K562 (cell line): ENCODE data around the gene ADK. TPM values are rescaled to one million over a fixed set of nuclear protein-coding genes. Genes with fewer than 3 reads are reported as not detected.

ENCODE experiments used
- AFF4 ChIP-seq: sonication (generic); formaldehyde crosslinking; IDR thresholded peaks from 2 replicates; pipeline ENCODE4 v1.8.0; 2023; ENCODE audit warnings: mild to moderate bottlenecking, missing genetic modification reagents
- ARID2 ChIP-seq: fragments of 450-650 bp; IDR thresholded peaks from 2 replicates; pipeline ENCODE4 v1.6.1; 2017; ENCODE audit warnings: antibody characterized with exemption, mild to moderate bottlenecking
- CEBPB ChIP-seq: fragments of 450-650 bp; IDR thresholded peaks from 2 replicates; pipeline ENCODE4 v1.6.1; 2016; ENCODE audit warnings: missing genetic modification characterization, missing compliant biosample characterization
- CGGBP1 ChIP-seq: fragments of 250-450 bp; sonication (Bioruptor Pico); IDR thresholded peaks from 2 replicates; pipeline ENCODE4 v1.9.0; 2021; ENCODE audit warnings: mild to moderate bottlenecking
- E2F4 ChIP-seq: sonication (generic); formaldehyde crosslinking; IDR thresholded peaks from 2 replicates; pipeline ENCODE4 v1.8.0; 2022; ENCODE audit warnings: mild to moderate bottlenecking, low read depth, missing genetic modification reagents
- HDAC1 ChIP-seq, 2 experiments: fragments of 450-650 bp; IDR thresholded peaks; 2 replicates each; pipeline ENCODE4 v1.6.1; 2016 to 2017; ENCODE audit warnings: inconsistent platforms in 1 of 2, mild to moderate bottlenecking in 1 of 2, moderate library complexity in 1 of 2
- HES1 ChIP-seq: fragments of 450-650 bp; IDR thresholded peaks from 2 replicates; pipeline ENCODE4 v1.6.1; 2016; ENCODE audit warnings: low read depth, mild to moderate bottlenecking, moderate library complexity
- KAT2B ChIP-seq: IDR thresholded peaks from one replicate; pipeline ENCODE4 v1.6.1; 2012; ENCODE audit warnings: low read depth, mild to moderate bottlenecking, control low read depth, inconsistent platforms, low read length, moderate library complexity
- MTA3 ChIP-seq: fragments of 450-650 bp; formaldehyde crosslinking; IDR thresholded peaks from 2 replicates; pipeline ENCODE4 v1.6.1; 2017; ENCODE audit warnings: mild to moderate bottlenecking, borderline replicate concordance
- NBN ChIP-seq: fragments of 450-650 bp; IDR thresholded peaks from 2 replicates; pipeline ENCODE4 v1.6.1; 2016; ENCODE audit warnings: low read depth, mild to moderate bottlenecking
- NCOA4 ChIP-seq: fragments of 450-650 bp; IDR thresholded peaks from 2 replicates; pipeline ENCODE4 v1.6.1; 2018; ENCODE audit warnings: mild to moderate bottlenecking; ENCODE audit not compliant: partially characterized antibody
- RHOXF2B ChIP-seq: fragments of 250-450 bp; sonication (Bioruptor Pico); conservative IDR thresholded peaks from 2 replicates; pipeline ENCODE4 v1.5.1; 2021
- TCF3 ChIP-seq: sonication (generic); formaldehyde crosslinking; IDR thresholded peaks from 2 replicates; pipeline ENCODE4 v1.4.0; 2020; ENCODE audit warnings: mild to moderate bottlenecking, missing genetic modification reagents
- TGIF2 ChIP-seq: sonication (generic); formaldehyde crosslinking; IDR thresholded peaks from 2 replicates; pipeline ENCODE4 v1.8.1; 2022; ENCODE audit warnings: mild to moderate bottlenecking, missing genetic modification reagents, moderate library complexity
- TRIM24 ChIP-seq, 2 experiments: fragments of 450-650 bp; IDR thresholded peaks; 2 replicates each; pipeline ENCODE4 v1.6.1; 2016
- YY1 ChIP-seq, 3 experiments: IDR thresholded peaks; 2 replicates each; pipeline ENCODE4 v1.6.1; 2011; ENCODE audit warnings: low read length in 2 of 3, mild to moderate bottlenecking in 2 of 3, moderate library complexity in 2 of 3, borderline replicate concordance in 1 of 3, control low read depth in 1 of 3, low read depth in 1 of 3; ENCODE audit not compliant: insufficient read depth in 3 of 3, insufficient replicate concordance in 2 of 3, control insufficient read depth in 1 of 3, insufficient read length in 1 of 3; ENCODE audit errors: extremely low read depth in 1 of 3
- ZBTB2 ChIP-seq: fragments of 450-650 bp; IDR thresholded peaks from 2 replicates; pipeline ENCODE4 v1.6.1; 2016; ENCODE audit warnings: antibody characterized with exemption
- ZFP36 ChIP-seq: fragments of 150-350 bp; IDR thresholded peaks from 2 replicates; pipeline ENCODE4 v1.6.1; 2018; ENCODE audit warnings: low read length, low read depth; ENCODE audit not compliant: partially characterized antibody
- ZNF311 ChIP-seq: fragments of 250-450 bp; sonication (Bioruptor Pico); IDR thresholded peaks from 2 replicates; pipeline ENCODE4 v1.4.0; 2020; ENCODE audit warnings: mild to moderate bottlenecking, moderate library complexity
- polyA plus RNA-seq, 8 experiments: library from polyadenylated mRNA; depleted of rRNA in 4 of 8; stranded (reverse) in 5 of 8; unstranded in 3 of 8; fragments of >200 nt; fragmentation: Nextera tagmentation in 2 of 8; fragmentation: Illumina TruSeq in 1 of 8; extraction: Ambion mirVana in 2 of 8; extraction: Trizol in 1 of 8; gene quantifications; 2 replicates each; pipeline versions ENCODE4 v1.2.1 to v1.2.3, GENCODE V29; 2011 to 2014; ENCODE audit warnings: inconsistent platforms in 1 of 8, missing spikeins in 1 of 8
- total RNA-seq, 7 experiments: library from RNA; depleted of rRNA in 6 of 7; stranded (reverse); fragments of >200 nt in 6 of 7; fragmentation: Illumina TruSeq in 2 of 7; extraction: Trizol in 2 of 7; gene quantifications; 2 replicates each; pipeline versions ENCODE4 v1.2.1 to v1.2.3, GENCODE V29; 2011 to 2021; ENCODE audit warnings: low replicate concordance in 1 of 7

The ADK gene
- total and polyA plus RNA-seq, 9 of the 15 experiments (the other 6 are each of a cell fraction or from before 2014, with no cell fraction given), result 54.2 to 97.8 (median 73.6) TPM

GRCh38 chr10:74176380-74177139 lies 25.5 kb downstream of the ADK start (continued):
- TF ChIP-seq HES1 (peak; percentile 53), ARID2 (0 out of 2 replicates have a peak, but pooled peaks have one; percentile 23), ZBTB2 (no peak), E2F4 (CRISPR knock-in tag) (peak; percentile 68; the same call in 1 of the 2 replicates), YY1 (IDR thresholded peaks at IDR 0.05; ENCODE audit: borderline replicate concordance in 1 of 3, control insufficient read depth in 1 of 3, extremely low read depth in 1 of 3, insufficient read depth in 3 of 3, insufficient read length in 1 of 3, insufficient replicate concordance in 2 of 3, low read depth in 1 of 3, low read length in 2 of 3) (peak; percentile 96 to 99 (median 98)), TGIF2 (CRISPR knock-in tag) (peak; percentile 48; the same call in 1 of the 2 replicates), CEBPB (0 out of 2 replicates have a peak, but pooled peaks have one; percentile 27), AFF4 (CRISPR knock-in tag) (peak; percentile 97), HDAC1 (IDR thresholded peaks at IDR 0.05) (peak in 1 of 2 experiments; percentile 91; a peak in 2 of 4 replicates), RHOXF2B (CRISPR knock-in tag) (peak; percentile 14; the same call in 1 of the 2 replicates), ZNF311 (CRISPR knock-in tag) (peak; percentile 11), TCF3 (peak; percentile 55), NBN (no peak; the same call in 1 of the 2 replicates), CGGBP1 (CRISPR knock-in tag) (no peak), NCOA4 (no peak), KAT2B (no peak), ZFP36 (no peak), TRIM24 (IDR thresholded peaks at IDR 0.05) (peak in 1 of 2 experiments; percentile 17; a peak in 1 of 4 replicates), MTA3 (peak; percentile 96)
